HG02885 (cell line): Measurements from ENCODE around the gene DUSP8.
"Not testable (repeated sequence)": the region's sequence is repeated elsewhere in the genome, so short reads cannot be mapped to it uniquely, and the experiment has no call there.

Source experiments
- ATAC-seq: cut with Tn5 transposase; IDR thresholded peaks from one replicate; pipeline ENCODE4 v1.9.1; 2021; ENCODE audit warnings: mild to moderate bottlenecking; ENCODE audit not compliant: unreplicated experiment, poor library complexity

DUSP8 gene

DNA sequence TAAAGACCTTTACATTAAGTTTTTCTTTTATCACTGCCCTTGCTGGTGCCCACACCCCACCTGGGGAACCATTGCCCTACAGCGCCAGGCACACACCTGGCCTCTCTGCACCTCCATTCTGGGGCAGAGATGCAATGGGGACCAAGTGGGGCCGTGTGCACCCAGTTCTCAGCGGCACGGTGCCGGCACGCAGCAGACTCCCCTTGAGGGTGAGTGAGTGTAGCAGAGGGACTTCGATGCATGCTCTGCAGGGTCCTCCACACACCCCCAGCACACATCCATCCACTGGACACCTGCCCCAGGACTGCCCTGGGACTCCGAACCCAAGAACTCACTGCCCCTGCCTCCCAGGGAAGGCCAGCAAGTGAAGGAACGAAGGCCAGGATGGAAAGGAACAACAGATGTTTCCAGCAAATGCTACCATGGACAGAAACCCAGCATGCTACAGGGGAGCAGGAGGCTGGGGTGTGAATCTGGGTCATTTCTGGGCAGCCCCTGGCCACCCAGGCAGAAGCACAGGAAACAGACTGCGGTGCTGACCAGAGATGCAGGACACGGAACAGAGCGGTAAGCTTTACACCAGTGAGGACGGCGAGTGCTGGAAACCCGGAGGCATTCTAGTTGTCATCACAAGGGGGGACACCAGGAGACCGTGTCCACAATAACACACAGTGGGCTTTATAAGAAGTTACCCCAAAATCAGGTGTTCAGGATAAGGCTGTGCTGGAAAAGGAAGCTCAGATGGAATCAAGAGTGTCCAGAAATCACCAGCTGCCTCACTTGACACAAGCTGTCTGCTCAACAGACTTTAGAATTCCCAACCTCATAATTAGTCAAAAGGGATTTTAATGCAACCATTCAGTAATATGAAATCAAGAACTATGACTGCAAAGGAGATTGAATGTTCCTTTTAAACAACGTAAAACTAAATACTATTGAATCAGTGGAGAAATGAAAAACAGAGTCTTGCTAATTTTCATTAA, 52.8 kb downstream of the DUSP8 start:
- no peak for ATAC-seq

DNA sequence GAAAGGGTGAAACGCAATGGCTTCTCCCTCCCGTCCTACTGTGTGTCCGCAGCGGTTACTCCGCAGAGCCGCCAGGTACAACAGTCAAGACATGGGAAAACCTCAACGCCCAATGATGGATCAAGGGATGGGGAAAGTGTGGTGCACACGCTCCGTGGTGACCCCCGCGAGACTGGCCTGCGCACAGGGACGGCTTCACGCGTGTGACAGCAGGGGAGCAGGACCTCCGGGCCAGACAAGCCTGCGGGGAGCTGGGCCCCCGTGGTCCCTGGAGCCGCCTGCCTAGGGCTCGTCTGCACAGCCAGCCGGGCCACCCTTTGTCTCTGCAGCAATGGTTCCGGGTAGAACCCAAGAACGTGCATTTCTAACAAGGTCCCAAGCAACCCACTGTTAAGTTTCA, 53.8 kb downstream of the DUSP8 start:
- ATAC-seq = no peak

DNA sequence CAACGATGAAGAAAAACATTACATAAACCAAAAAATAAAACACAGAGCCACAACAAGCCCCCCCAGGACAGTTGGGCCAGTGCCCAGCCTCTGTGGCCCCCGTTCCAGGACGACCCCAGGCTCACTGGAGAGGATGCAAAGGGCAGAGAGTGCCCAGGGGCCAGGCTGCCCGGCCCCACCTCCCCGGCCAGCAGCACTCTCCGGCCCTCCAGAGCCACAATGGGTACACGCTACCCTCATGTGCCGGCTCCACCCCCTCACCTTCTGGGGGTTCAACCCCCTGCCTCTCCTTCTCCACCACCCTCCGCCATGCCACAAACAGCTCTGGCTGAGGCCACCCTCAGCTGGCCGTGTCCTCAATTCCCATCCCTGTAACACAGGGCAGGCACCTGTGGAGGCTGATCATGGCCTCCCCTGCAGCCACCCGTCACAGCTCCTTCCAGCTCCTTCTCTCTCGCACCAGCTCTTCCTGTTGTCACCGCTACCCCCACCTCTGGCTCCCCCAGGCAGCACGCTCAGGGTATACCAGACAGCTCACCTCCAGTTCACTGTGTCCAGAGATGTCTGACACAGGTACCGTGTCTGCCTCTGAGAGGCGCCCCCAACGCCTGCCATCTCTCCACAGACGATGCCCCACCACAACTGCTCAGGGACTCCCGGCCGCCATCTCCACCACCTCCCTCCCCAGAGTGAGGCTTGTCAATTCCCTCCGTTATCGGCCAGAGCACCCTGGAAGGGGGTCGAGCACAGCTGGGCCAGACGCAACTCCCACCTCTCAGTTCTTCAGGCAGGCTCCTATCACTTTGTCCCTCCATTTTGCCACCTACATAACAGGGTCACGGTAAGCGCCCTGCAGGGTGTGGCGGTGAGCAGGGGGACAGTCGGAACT, 54.7 kb downstream of the DUSP8 start:
- no peak for ATAC-seq

DNA sequence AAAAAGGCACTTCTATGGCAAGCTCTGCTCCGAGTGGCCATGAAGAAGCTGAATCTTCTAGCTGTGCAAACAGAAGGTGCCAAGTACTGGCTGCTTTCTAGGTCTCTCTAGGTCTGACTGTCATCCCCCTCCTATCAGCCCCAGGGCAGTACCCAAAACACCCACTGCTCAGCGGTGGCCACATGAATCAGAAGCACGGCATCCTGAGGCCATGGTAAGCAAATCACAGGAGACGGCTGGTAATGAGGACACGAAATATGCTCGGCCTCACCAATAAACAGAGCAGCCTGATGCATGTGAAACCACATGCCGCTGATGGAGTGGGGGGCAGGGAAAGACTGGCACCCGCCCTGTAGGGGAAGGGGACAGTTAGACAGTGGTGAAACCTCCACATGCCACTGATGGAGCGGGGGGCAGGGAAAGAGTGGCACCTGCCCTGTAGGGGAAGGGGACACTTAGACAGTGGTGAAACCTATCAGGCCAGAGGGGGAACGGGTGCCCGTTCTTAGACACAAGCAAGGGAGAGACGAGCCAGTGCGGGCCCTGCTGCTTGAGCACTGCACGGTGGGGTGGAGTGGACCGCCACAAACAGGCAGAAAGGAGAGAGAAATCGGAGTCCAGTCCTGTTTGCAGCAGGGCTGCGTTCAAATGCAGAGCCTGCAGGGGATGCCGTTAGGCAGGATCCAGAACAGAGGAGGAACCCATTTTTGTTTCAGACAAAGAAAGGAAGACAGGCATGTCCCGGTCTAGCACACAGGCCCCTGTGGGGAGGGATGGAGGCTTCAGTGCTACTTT, 55.6 kb downstream of the DUSP8 start:
- no peak for ATAC-seq

DNA sequence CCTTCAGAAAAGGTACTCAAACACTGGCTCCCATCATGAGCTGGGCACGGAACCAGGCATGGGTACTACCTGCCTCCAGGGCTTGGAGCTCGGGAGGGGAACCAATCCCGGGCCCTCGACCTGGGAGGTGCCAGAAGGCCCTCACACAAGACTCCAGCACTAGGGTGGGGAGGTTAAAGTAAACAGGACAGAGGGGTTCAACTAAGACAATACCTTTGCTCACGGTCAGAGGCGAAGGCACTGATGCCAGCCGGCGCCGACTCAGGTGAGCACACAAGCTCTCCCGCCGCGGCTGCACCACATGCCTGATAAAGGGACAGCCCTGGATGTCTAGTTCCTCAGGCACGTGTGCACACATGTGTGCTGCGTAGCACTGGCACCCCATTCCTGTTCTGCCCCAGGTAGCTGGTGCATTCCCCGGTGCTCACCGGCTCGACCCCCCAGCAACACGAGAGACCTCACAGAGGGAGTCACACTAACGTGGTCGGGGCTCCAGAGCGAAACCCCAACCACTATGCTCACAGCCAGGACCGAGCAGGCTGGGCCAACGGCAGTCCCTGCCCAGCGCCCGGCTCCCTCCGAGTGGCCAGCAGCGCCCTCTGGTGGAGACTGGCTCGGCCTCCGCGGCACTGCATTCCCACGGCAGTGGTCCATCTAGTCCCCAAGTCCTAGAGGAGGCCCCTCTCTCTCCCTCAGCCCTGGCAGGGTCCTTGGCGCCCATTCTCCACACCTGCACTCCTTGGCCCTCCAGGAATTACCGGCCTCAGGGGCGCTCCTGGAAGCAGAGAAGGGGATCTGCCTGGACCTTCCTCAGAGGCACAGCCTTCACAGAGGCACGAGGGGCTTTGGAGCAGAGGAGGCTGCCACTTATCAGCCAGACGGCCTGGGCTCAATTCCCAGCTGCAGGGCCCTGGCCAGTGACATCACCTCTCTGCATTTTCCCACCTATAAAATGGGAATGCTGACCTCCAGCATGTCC, 56.7 kb downstream of the DUSP8 start:
- ATAC-seq = no peak

DNA sequence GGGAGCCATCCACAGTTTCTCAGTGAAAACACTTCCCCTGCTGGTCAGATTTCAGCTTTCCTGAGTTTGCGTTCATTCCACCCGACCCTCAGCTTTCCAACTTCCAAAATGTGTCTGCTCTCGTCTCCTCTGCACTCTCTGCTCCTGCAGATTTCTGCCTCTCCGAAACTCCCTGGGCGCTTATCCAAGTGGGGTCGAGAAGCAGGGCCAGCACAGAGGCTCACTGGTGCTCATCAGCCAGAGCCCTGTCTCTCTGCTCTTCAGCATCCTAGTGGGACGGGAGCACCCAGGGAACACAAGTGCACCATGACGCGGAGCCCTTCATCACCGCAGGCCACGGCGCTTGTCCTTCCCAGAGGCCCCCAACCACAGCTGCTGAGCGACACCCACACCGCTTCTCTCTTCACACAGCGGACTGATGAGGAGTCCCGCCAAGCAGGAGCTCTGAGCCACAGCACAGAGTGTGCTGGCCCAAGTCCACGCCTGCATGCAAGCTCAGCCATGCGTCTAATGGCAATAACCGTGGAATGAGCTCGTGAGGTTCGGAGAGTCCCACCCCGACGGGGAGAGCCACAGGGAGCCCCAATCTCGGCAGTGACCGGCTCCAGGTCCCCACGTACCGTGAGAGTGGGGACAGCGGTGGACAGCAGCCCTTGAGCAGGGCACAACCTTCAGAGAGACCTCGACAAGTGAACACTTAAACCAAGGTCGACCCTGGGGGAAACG, 57.6 kb downstream of the DUSP8 start:
- ATAC-seq = no peak

DNA sequence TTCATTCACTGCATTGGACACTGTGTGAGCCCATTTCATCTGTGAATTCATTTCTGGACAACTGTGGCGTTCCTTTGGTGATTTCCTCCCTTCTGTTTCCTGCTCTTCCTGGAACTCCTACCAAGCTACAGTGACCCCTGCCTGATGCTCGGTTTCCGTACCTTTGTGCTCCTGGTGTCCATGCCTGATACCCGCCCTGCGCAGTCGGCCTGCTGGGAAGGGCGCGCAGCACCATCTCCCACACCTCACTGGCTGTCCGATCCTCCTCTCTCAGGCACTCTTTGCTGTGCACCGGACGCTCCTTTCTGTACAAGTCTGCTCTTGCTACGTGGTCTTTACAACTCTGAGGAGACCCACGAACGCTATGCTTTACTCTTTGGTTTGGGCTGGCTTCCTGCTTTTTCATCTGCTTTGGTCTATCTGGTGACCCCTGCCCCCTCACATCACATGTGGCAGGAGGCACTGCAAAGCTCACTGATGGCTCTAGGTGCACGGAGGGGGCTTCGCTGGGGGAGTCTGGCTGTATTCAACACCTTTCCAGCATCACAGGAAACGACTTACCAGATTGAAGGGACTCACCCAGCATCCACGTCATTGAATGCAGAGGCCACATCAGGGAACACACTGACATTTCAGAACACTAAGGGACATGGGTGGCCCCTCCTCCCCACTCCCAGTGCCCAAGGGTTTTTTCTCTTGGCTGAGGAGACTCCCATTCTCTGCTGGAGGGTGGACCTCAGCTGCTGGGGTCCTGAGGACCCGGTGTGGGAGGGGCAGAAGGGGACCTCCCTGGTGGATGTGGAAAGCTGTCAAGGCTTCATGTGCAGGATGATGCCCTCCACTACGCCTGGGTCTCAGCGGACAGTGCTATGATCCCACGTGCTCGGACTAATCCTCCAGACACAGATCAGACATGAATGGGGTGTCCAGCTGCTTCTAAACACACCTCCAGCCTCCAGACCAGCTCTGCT, 58.5 kb downstream of the DUSP8 start:
- no peak for ATAC-seq

DNA sequence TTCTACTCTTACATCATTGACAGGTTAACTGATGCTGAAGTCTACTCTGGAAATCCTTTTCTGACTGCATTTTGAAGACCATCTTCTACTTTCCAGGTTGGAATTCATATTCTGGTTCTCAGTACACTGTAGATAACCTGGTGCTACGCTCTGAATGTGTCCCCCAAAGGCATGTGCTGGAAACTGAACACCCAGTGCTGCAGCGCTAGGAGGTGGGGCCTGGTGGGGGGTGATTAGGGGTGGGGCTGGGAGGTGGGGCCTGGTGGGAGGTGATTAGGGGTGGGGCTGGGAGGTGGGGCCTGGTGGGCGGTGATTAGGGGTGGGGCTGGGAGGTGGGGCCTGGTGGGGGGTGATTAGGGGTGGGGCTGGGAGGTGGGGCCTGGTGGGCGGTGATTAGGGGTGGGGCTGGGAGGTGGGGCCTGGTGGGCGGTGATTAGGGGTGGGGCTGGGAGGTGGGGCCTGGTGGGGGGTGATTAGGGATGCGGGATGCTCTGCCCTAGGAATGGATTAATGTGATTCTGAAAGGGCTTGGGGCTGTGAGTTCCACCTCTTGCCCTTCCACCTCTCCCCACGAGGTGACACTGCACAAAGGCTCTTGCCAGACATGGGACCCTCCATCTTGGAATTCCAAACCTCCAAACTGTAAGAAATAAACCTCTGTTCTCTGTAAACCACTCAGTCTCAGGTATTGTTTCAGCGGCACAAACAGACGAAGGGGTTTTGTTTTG, 59.4 kb downstream of the DUSP8 start:
- not testable (repeated sequence) for ATAC-seq

DNA sequence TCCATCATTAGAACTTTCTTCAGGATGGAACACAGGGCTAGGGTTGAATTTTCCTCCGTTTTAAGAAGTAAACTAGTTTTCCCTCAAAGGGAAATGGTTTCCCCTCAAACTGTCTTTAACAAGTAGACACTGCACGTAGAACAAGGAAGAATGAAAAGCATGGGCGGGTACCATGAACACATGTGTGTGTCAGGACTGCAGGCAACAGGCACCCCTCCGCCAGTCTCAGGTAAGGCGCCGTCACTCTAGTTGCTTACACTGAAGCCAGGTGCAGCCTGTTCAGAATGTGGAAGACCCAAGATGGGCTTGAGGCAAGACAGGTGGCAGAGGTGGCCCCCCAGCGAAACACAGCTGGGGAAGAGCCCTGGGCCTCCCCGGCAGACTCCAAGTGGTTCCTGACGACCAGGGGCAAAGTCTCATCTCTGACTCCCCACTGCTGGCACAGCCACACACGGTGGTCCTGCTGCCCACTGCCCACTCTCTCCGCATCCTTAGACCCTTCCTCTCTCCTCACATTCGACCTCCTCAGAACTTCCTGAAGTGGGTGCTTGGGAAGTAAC, 60.1 kb downstream of the DUSP8 start:
- ATAC-seq = no peak

DNA sequence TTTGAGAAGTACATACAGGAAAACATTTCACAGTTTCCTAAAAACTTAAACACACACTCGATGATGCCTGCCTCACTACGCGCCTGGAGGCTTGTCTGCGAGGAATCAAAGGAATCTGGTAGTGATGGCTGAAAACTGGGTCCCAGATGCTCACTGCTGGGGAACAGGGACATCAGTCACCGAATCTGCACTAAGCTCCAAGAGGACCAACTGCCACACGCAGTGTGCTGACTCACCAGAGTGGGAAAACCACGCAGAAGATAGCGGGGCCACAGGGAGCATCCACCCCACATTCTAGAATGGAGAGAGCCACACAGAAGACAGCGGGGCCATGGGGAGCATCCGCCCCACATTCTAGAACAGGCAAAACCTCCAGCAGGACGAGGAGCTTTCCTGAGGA, 61.1 kb downstream of the DUSP8 start:
- no peak for ATAC-seq

DNA sequence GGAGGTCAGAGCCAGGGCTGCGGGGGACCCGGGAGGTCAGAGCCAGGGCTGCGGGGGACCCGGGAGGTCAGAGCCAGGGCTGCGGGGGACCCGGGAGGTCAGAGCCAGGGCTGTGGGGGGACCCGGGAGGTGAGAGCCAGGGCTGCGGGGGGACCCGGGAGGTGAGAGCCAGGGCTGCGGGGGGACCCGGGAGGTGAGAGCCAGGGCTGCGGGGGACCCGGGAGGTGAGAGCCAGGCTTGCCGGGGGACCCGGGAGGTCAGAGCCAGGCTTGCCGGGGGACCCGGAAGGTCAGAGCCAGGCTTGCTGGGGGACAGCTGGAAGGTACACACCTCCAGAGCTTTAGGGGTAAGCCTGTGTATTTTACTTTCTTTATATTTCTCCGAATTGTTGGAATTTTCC, 61.7 kb downstream of the DUSP8 start:
- not testable (repeated sequence) for ATAC-seq

DNA sequence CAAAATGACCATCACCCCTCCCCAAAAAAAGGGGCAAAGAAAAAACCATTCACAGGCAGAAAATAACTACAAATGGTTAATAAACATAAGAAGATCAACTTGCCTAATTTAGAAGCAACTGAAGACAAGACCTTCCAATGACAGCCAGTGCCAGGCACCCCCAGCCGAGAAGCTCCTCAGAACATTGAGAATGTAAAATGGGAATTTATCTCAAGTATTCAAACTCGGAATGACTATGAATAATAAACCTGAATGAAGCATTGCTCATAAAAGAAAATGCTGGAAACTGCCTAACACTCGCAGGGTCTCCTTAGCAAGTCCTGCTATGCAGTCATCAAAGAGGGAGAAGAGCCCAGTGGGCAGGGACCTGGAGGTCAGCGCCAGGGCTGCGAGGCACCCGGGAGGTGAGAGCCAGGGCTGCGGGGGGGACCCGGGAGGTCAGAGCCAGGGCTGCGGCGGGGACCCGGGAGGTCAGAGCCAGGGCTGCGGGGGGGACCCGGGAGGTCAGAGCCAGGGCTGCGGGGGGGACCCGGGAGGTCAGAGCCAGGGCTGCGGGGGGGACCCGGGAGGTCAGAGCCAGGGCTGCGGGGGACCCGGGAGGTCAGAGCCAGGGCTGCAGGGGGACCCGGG, 62.3 kb downstream of the DUSP8 start:
- ATAC-seq = no peak

DNA sequence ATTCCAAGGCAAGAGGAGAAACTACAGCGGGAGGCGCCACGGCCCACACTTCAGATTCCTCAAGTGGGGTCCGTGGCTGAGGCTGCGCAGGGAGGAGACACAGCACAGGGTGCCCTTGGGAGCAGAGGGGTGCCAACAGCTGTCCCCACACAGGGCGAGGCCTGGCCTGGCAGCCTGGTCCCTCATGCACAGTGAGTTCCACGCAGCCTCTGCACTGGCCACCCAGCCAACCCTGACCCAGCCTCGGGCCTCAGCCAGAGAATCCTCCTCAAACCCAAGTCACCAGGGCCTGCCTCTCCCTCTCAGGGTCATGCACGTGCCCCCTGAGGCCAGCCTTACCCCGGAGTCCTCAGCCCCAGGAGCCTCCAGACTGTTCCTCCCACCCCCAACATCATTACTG, 63.1 kb downstream of the DUSP8 start:
- ATAC-seq = no peak

DNA sequence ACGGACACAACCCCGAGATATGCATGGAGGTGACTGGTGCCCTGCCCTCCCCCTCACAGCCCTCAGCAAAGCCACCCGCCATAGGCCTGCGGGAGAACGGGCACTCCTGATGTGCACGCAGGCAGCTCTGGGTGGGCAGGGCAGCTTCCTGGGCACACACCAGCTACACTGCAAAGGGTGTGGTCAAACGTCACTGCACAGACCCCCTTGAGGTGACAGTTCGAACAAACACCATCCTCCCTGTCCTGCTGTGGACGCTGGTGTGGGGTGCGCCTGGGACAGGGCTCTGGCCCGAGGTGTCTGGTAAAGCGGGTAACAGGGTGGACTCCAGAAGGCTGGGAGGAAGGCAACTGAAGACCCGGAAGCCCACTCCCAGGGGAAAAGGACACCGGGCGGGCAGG, 63.6 kb downstream of the DUSP8 start:
- ATAC-seq = no peak

DNA sequence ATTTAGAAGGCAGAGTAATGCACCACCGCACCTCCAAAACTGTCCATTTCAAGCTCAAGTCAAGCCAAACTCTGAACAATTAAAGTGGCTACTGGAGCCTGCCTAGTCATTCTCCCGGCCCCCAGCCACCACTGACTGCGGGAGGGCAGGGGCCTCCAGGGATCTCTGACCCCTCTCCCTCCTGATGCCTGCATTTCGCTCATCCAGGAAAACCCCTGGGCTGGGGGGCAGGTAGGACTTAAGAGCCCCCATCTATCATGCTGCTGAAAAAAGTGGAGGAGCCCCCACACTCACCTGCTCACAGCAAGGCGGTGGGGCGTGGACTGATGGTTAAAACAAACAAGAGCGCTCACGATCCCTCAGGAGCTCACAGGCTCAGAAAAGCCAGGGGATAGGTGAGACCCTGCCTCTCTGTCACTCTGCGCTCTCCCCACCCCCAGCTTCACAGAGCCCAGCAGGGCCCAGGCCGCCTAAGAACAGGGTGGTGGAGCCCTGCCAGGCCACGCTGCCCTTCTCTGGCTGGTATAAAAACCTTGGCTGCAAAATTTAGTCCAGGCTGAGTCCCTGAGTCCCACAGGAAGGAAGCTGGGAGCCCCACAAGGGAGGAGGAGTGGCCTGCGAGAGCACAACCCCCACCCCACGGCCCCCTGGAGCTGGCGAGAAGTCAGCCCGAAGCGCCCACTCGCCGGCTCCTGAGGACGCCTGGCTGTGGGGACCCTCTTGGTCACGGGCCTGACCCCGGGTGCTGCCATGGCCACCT, 64.5 kb downstream of the DUSP8 start:
- ATAC-seq = no peak
